Ovary (tissue), 3 donors: ENCODE results near the gene KDM6A.

ENCODE experiments used
- POLR2A ChIP-seq: fragments of 450-650 bp; IDR thresholded peaks from one replicate; pipeline ENCODE4 v1.6.1; 2017; ENCODE audit warnings: antibody characterized with exemption, mild to moderate bottlenecking, moderate library complexity
- TF ChIP-seq, protein P1 (sequence below), 3 donors: fragments of 450-650 bp in 2 of 3; fragments of 200-600 bp in 1 of 3; IDR thresholded peaks; one replicate each; pipeline versions ENCODE4 v1.5.1 to v1.8.0; 2016 to 2022; ENCODE audit warnings: antibody characterized with exemption in 3 of 3, mild to moderate bottlenecking in 1 of 3
- donor health status: DM: no; HTN: no; CAD: no.

DNA sequence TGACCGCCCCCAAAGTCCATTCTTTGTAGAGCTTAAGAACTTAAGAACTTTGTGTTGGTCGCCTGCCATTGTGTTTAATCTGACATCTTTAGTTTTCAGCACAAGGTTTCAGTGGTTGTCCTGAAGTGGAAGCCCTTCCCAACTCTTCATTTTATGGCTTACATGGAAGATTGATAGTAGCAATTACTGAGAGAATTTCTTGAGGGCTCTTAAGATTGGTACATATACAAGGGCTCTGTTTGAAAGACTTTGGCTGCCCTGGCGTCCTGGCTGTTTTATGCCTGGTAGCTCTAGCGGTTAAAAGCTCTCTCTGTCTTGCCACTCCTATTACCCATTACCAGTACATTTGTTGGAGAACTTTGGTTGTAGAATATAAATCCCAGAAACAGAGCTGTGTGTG lies 75.0 kb downstream of the KDM6A start:
- TF ChIP-seq, protein P1, sequence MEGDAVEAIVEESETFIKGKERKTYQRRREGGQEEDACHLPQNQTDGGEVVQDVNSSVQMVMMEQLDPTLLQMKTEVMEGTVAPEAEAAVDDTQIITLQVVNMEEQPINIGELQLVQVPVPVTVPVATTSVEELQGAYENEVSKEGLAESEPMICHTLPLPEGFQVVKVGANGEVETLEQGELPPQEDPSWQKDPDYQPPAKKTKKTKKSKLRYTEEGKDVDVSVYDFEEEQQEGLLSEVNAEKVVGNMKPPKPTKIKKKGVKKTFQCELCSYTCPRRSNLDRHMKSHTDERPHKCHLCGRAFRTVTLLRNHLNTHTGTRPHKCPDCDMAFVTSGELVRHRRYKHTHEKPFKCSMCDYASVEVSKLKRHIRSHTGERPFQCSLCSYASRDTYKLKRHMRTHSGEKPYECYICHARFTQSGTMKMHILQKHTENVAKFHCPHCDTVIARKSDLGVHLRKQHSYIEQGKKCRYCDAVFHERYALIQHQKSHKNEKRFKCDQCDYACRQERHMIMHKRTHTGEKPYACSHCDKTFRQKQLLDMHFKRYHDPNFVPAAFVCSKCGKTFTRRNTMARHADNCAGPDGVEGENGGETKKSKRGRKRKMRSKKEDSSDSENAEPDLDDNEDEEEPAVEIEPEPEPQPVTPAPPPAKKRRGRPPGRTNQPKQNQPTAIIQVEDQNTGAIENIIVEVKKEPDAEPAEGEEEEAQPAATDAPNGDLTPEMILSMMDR (IDR thresholded peaks at IDR 0.05) = no peak
- TF ChIP-seq POLR2A = no peak
